ENCODE measurements around the gene IDS.

DNA sequence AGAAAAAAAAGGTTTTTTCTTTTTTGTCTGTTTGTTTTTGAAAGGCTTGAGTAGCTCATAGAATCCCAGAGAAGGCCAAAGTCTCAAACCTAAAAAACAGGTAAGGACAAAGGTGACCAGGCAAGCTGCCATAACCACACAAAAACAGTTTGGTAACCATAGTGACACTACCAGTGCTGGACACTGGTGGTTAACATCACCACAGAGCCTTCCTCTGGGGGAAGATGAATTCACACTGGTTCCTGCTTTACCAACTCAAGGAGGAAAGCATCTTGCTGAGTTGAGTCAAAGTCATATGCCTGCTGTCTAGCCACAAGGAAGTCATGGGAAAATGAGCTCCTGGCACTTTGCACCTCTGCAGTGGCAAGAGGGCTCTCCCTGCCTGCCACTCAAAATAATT, 32.5 kb downstream of the IDS start:
- TF ChIP-seq, protein P1, sequence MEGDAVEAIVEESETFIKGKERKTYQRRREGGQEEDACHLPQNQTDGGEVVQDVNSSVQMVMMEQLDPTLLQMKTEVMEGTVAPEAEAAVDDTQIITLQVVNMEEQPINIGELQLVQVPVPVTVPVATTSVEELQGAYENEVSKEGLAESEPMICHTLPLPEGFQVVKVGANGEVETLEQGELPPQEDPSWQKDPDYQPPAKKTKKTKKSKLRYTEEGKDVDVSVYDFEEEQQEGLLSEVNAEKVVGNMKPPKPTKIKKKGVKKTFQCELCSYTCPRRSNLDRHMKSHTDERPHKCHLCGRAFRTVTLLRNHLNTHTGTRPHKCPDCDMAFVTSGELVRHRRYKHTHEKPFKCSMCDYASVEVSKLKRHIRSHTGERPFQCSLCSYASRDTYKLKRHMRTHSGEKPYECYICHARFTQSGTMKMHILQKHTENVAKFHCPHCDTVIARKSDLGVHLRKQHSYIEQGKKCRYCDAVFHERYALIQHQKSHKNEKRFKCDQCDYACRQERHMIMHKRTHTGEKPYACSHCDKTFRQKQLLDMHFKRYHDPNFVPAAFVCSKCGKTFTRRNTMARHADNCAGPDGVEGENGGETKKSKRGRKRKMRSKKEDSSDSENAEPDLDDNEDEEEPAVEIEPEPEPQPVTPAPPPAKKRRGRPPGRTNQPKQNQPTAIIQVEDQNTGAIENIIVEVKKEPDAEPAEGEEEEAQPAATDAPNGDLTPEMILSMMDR (IDR thresholded peaks at IDR 0.05) = no peak
- no peak for TF ChIP-seq EP300 (IDR thresholded peaks at IDR 0.05)

Measured in ovary (tissue), 3 donors.